HG03095 (cell line): ENCODE measurements around the gene THSD8.
"Not testable (repeated sequence)": the region's sequence is repeated elsewhere in the genome, so short reads cannot be mapped to it uniquely, and the experiment has no call there.

Experiments used
- ATAC-seq: cut with Tn5 transposase; IDR thresholded peaks from one replicate; pipeline ENCODE4 v1.9.1; 2021; ENCODE audit warnings: moderate library complexity; ENCODE audit not compliant: unreplicated experiment

The THSD8 gene

DNA sequence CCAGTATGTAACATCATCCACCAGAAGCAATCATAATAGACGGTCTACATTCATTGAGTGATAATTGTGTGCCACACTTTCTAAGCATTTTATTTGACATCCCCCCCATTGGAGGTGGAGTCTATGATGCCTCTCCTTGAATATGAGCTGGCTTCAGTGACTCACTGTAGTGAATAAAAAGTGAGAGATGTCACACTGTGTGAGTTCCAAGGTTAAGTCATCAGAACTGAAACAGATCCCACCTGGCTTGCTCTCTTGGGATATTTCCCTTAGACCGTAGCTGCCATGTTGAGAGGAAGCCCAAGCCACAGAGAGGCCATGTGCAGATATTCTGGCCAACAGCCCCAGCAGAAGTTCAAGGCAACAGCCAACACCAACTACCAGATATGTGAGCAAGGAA is 19.9 kb downstream of the THSD8 start:
- ATAC-seq: no peak

DNA sequence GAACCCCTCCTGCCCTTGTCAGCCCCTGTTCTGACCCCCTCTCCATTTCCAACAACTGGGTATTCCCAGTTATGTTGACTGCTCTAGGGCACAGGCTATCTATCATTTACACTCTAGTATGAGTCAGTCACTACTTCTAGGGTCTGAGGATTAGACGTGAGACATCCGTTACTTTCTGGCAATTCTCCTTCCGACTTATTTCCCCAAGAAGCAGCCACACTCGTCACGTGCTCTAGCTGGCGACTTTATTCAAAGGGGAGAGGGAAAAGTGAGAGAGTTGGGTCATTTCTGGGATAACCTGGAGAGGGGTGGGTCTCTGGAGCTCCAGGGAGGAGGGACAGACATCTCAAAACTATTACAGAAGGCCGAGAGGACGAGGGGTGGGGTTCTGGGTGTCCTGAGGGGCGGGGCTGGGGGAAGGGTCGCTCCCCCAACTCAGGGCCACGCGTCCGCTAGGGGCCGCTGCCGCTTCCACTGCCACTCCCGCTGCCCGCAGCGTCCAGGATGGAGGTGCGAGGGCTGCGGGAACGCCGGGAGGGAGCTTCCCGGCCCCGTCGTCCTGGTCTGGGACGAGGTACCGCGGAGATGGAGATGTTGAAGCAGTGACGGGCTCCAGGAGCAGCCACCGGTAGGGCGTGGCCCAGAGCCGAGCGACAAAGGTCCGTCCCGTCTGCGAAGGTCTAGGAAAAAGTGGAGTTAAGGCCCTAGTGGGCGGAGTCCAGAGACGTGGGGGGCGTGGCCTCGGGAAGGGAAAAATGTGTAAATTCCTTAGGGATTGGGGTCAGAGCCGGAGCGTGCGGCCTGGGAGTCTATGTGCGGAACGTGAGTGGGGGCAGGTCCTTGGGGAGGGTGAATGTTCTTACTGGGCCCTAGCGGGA is 23.6 kb downstream of the THSD8 start:
- ATAC-seq: no peak

DNA sequence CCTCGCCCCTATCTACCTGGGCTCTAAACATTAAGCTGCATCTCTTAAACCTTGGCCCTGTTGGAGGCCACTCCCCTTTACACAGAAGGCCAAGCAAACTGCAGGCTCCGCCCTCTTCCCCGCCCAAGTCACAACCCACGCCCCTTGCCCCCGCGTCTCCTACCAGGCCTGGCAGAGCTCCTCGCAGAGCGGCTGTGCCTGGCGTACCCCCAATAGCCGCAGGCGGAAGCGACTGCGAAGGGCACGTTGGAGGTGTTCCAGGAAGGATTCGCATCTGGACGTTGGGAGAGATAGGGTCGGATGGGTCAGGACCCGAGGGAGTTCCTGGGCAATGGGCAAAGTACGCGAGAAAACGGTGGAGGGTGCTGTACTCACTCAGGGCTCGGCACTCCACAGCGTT is 26.6 kb downstream of the THSD8 start:
- ATAC-seq: no peak

DNA sequence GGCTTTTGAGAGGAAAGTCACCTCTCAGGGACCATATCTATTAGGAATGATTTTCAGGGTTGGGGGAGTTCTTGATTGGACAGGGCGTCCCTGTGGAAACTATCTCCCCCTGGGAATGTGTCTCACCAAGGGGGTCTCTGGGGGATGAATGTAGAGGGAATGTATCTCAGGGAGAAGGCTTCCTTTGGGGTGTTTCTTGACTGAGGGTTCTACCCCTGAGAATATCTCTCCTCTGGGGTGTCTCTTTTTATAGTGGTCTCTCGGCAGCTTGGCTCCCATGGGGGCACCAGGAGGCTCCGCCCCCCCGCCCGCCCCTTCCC is 31.5 kb downstream of the THSD8 start:
- no peak for ATAC-seq

DNA sequence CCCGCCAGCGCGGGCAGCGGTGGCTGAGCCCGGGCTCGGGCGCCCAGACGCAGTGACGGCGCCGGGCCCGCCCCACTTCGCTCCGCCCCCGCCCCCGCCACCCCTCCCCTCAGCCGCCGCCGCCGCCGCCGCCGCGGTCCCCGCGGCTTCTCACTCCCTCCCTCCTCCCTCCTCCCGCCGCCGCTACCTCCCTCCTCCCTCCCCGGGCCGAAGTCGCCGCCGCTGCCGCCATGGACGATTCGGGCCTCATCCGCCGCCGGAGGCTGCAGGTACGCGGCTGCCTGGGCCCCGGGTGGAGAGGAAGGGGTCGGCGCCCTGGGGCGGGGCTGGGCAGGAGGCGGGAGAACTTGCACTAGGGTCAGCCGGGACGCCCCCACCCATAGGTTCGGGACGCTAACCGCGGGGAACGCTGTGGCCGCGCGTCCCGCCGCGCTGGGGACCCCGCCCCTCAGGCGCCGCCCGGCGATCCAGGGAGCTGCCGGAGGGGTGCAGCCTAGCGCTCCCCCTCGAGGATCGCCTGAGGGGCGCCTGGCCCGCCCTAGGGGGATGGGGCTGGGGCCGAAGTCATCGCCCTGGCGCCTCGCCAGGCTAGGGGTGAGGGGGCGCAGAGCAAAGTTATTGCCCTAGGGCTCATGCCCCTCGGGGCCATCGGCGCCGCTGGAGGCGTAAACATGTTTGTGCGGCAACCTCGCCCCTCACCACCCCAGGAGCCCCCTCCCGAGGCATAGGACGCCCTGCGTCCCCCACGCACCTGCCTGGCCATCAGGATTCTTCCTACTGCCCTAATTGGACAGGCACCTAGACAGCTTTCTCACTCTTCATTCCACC is 32.1 kb downstream of the THSD8 start:
- no peak for ATAC-seq

DNA sequence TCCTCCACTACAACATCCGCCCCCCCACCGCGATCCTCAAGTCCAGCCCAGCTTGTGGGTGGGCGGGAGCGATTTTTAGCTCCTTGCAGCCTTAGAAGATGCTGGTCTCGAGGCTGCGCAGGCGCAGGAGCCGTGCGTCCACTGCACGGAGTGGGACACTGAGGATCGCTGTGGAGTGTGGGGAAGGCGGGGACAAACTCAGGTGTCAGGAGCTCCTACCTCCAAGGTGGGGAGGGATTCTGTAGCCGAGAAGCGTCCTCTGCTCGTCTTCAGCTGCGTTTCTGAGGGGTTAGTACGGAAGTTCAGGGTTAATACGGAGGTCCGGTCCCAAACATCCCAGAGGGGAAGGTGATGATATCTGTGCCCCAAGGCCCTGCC is 32.7 kb downstream of the THSD8 start, which contains the start of gene RTBDN:
TSS of gene RTBDN (minus strand) at position 14 of the 378 bp plus-strand sequence. CDS start 4,600 bp downstream, outside the sequence.
- ATAC-seq: no peak

DNA sequence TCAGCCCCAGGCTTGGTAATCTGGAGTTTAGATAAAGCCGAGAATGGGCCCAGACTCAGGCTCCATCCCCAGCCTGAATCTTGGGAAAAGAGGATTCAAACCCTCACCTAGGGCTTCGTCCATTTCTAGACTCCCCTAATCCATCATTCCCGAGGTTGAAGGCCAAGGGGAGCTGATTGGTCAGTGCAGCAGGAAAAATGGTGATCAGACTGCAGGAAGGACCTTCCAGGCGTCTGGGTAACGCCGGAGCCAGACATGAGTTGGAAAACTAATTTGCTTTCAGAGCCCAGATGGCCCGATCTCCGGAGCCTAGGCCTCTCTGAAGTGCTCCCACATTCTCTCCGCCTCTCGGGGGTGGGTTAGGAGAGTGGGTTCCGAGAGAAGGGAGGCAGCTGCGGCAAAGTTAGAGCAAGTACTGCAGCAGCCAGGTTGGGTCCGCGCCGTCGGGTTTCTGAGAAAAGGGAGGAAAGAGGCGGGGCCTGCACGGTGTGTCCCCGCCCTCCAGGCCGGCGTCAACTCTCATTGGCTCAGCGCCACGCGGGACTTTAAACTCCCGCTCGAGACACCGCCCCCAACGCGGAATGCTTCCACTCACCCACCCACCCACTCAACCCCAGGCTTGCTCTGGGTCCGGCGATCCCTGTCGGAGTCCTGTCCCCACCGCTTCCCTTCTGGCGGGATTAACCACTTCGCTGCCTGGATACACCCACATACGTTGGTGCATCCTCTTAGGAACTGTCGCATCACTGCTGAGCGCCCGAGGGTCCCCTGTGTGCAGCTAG is 33.3 kb downstream of the THSD8 start:
- ATAC-seq: no peak

DNA sequence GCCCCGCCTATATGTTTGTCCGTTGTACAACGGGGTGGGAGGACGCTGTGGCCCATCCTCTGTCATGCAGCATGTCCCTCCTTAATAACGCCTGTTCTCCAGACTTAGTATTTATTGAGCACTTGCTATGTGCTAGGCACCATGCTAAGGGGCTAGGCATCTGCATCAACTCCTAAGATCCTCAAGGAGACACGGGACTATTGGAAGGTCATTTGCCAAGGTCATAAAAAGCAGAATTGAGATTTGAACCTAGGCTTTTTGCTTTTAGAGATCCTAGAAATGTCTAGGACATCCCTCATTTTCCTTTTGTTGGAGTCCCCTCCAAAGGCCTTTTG is 34.6 kb downstream of the THSD8 start:
- no peak for ATAC-seq

DNA sequence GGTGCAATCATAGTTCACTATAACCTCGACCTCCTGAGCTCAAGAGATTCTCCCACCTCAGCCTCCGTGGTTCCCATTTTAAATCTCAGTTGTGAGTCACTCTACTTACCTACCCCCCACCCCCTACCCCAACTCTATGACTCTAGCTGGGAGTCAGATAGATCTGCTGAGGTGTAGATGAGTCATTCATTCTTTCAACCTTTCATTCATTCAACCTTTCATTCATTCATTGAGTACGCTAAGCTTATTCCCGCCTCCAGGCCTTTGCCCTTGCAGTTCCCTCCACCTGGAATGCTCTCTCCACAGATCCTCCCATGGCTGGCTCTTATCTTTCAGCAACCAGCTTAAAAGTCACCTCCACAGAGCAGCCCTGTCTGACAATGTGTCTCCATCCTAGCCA is 35.4 kb downstream of the THSD8 start:
- ATAC-seq: no peak

DNA sequence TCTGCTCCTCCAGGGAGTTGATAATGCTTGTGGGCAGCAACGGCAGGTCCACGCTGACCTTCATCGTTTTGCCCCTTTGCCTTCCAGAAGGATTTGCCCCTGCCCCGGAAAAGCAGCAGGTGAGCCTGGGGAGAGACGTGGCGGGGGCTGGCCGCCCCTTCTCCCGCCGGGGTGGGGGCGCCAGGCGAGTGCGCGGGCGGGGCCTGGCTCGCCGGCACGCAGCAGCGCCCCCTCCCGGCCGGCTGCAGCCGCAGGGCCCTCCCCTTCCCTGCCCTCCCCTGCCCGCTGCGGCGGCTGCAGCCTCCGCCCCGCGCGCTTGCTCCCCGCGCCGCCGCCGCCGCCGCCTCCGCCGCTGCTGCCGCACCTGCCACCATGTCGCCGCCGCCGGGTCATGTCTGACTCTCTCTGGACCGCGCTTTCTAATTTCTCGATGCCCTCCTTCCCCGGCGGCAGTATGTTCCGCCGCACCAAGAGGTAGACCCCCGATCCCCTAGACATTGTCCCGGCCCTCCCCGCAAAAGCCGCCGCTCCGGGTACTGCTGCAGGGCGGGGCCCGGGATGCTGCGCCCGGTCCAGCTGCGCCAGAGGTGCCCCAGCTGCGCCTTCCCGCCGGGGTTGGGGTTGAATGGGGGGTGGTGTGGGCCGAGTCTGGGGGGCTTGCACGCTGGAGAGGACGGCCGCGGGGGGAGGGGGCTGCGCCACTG is 36.5 kb downstream of the THSD8 start, which contains the start of gene MAST1:
TSS of gene MAST1 (plus strand) at position 334 of the 704 bp plus-strand sequence. CDS start at position 392, 58 bp downstream.
- no peak for ATAC-seq

DNA sequence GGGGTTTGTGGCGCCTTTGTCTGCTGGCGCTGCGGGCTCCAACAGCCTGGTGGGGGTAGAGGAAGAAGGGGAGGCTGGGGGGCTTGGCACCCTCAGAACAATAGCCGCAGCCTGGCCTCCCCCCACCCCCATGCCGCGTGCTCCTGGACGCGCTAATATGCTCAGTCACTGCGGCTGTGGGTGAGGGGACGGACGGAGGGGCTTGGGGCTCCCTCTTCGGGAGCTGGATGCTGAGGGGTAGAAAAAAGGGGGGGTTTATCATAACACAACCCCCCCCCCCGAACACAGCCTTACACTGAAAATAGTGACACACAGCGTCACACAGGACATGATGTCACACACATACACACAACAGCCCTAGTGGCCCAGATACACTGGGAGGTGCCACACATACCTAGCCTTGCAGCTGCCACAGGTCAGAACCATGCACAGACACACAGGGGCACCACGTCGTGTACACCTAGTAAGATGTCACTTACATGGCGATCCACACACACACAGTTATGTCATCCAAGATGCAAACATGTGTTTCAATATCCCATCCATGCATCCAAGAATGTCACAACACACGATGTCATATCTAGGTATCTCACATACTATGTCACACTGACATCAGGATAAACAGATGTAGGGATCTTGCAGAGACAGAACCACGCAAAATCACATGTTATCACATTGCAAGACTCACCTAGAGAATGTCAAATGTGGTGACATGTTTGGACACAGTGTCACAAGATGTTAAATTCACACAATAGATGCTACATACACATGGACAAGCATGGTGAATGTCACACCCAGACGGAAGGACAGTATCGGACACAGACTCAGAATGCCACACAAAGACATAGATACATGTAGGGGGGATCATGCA is 37.3 kb downstream of the THSD8 start:
- ATAC-seq: no peak

DNA sequence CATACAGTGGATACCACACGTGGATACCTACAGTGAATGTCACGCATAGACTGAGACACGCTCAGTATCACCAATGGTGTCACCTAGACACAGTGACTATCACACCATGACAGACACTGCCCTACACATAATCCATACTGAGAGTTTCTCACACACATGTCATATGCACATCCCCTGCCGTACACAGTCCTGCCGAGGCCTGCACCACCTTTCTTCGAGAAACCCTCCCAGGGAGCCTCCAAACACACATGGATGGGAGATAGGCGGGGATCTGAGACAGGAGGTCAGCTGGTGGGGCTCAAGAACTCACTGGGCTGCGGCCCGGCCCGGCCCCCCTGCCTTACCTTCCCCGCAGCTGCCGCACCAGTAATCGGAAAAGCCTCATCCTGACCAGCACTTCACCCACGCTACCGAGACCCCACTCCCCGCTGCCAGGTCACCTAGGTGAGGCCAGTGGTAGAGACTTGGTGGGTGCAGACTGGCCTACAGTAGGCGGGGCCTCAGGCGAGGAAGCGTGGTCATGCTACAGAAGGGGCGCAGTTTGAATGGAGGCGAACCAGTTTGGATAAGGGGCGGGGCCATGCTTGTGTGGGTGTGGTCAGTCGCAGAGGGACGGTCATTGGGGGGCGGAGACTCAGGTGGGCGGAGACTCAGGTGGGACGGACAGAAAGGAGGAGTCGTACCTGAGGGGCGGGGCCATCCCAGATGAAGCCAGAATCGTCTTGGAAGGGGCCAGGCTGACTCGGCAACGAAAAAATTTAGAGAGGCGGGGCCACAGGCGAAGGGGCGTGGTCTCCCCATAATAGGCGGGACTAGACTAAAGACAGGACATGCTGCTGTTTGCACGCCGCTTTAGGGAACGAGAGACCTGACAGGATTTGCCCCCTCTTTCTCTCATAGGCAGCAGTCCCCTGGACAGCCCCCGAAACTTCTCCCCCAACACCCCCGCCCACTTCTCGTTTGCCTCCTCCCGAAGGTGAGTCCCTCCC is 38.5 kb downstream of the THSD8 start:
- ATAC-seq: no peak

DNA sequence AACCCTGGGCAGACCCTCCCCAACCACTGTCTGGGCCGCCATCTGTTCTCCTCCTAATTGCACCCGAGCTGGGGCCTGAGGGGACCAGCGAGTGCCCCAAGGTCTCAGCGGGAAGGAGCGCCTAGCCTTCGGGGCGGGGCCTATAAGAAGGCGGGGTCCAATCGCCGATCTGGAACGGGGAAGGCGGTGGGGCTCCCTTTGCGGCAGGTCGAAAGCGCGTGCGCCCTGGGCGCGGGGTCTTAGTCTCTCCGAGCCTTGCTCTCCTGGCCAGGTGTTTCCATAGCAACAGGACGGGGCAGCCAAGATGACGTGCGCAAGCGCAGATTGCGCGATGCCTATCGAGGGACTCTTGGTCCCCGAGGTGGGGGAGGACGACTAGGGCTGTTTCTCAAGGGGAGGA is 39.2 kb downstream of the THSD8 start:
- ATAC-seq: no peak

DNA sequence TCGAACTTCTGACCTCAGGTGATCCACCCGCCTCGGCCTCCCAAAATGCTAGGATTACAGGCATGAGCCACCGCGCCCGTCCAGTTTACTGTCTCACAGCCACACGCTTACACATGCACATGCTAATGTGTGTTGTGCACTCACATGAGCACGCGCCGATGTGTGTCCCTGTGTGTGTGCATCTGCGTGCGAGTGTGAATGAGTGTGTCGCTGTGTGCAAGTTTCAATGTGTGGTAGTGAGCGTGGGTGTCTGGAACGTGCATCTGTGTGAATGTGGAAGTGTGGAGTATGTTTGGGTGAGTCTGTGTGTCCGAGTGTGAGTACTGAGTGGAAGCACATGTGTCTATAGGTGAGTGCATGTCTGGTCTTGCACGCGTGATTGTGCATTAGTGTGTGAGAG is 40.6 kb downstream of the THSD8 start:
- no peak for ATAC-seq

DNA sequence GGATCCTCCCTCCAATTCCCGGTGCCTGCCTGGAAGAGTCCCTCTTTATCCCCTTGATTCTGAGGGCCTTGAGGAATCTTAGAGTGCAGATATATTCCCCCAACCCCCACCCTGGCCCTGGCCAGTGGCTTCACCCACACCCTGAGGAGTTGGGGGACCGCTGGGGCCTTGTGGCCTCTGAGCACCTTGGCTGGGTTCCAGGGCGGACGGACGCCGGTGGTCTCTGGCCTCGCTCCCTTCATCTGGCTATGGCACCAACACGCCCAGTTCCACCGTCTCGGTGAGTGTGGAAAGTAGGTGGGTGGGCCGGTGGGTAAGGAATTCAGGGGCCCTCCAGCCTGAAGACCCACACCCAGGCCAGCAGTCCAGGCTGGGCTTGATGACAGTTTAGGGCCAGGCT is 41.5 kb downstream of the THSD8 start:
- no peak for ATAC-seq

DNA sequence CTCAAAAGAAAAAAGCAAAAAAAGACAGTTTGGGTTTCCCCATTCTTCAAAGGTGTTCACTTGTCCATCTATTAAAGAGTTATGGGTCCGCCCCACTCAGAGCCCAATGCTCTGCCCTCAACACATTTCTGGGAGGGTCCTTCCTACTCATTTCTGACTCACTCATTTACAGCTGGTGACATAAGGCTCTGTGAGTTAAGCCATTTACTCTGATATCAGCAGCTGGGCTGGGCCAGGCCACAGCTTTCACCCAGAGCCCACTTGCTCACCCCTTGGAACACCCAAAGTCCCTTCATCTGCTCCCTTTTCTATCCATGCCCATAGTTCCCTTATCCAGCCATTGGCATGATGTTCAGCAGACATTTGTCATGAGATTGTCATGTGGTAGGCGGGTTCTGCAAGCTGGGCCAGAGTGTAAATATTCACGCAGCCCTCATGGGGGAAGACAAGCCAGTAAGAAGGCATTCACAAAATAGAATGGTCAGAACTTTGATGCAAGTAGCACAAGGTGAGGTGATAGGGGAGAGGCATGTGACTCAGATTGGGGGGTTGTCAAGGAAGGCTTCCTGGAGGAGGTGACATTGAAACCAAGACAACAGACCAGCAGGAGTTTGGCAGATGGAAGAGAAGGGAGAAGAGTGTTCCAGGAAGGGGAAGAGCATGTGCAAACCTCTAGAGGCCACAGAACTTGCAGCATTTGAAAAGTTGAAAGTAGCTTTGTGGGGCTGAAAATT is 42.3 kb downstream of the THSD8 start:
- no peak for ATAC-seq

DNA sequence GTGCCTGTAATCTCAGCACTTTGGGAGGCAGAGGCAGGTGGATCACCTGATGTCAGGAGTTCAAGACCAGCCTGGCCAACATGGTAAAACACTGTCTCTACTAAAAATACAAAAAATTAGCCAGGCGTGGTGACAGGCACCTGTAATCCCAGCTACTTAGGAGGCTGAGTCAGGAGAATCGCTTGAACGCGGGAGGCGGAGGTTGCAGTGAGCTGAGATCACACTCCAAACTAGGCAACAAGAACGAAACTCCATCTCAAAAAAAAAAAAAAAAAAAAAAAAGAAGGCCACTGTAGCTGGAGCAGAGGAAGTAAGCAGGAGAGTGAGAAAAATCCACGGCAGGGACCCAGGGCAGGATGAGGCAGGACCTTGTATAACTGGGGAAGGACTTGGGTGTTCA is 44.7 kb downstream of the THSD8 start:
- ATAC-seq: not testable (repeated sequence)
